Esophagus (tissue), 2 donors: ENCODE data around the gene VWA8. TPM values are rescaled to one million over a fixed set of nuclear protein-coding genes. Genes with fewer than 3 reads are reported as not detected.

Experiments
- H3K27ac ChIP-seq, 2 donors: one replicate each; pipeline ENCODE4 v1.5.1; 2013; ENCODE audit warnings: low read depth in 2 of 2, mild to moderate bottlenecking in 2 of 2, inconsistent platforms in 1 of 2, low read length in 1 of 2, moderate library complexity in 1 of 2
- H3K27me3 ChIP-seq, 2 donors: one replicate each; pipeline ENCODE4 v1.6.1; 2013; ENCODE audit warnings: low read length in 2 of 2, control low read depth in 1 of 2, mild to moderate bottlenecking in 1 of 2; ENCODE audit not compliant: insufficient read depth in 2 of 2, control insufficient read depth in 1 of 2
- H3K36me3 ChIP-seq, 2 donors: one replicate each; pipeline ENCODE4 v1.6.1; 2013; ENCODE audit warnings: low read length in 1 of 2; ENCODE audit not compliant: control insufficient read depth in 2 of 2, insufficient read depth in 2 of 2
- H3K4me1 ChIP-seq, 2 donors: one replicate each; pipeline ENCODE4 v1.6.1; 2013; ENCODE audit warnings: low read length in 1 of 2; ENCODE audit not compliant: control insufficient read depth in 2 of 2, insufficient read depth in 2 of 2
- H3K4me3 ChIP-seq, 2 donors: one replicate each; pipeline ENCODE4 v1.5.1; 2013; ENCODE audit warnings: low read length in 2 of 2, mild to moderate bottlenecking in 2 of 2, low read depth in 1 of 2, moderate library complexity in 1 of 2
- H3K9me3 ChIP-seq, 2 donors: one replicate each; pipeline ENCODE4 v1.6.1; 2013; ENCODE audit warnings: mild to moderate bottlenecking in 2 of 2, low read depth in 1 of 2, low read length in 1 of 2, moderate library complexity in 1 of 2; ENCODE audit not compliant: control insufficient read depth in 2 of 2, insufficient read depth in 1 of 2
- WGBS, 2 donors: extraction: QIAGEN DNeasy Blood & Tissue Kit; methylation state at CpG; one replicate each; pipeline ENCODE4 v1.1.7; 2013; 5-methylcytosine and 5-hydroxymethylcytosine counted together
- polyA plus RNA-seq, 2 donors: library from polyadenylated mRNA; stranded (reverse); fragments of 200-250 nt; gene quantifications; one replicate each; pipeline ENCODE4 v1.2.3, GENCODE V29; 2013
- donor health status: healthy with polysubstance abuse.
- donor health status: Bipolar disorder and iron deficiency.

VWA8 gene
- polyA plus RNA-seq, 2 donors, result 3.5 to 3.6 TPM

- WGBS, 2 donors, result 22 to 41% methylated on average over 1 of the region's 1 CpG
- no peaks in the 10 kb centered on the region for H3K4me1 ChIP-seq
- no peaks in the 10 kb centered on the region for H3K27me3 ChIP-seq
- no peaks in the 10 kb centered on the region for H3K9me3 ChIP-seq
- no peak overlapping the region for H3K27ac ChIP-seq
- no peaks in the 10 kb centered on the region for H3K36me3 ChIP-seq
- no peak overlapping the region for H3K4me3 ChIP-seq
These were observed 282.1 kb downstream of the VWA8 start for GRCh38 chr13:41678848-41679247.

- Histone ChIP-seq H3K27ac (no peak overlapping the region), H3K36me3 (no peaks in the 10 kb centered on the region), H3K9me3 (no peaks in the 10 kb centered on the region), H3K27me3 (no peaks in the 10 kb centered on the region), H3K4me3 (no peak overlapping the region), H3K4me1 (no peaks in the 10 kb centered on the region)
- WGBS, 2 donors, result 76 to 80% methylated on average over 3 of the region's 3 CpGs
These were observed 282.7 kb downstream of the VWA8 start for GRCh38 chr13:41678249-41678648.

- H3K9me3 ChIP-seq, result no peaks in the 10 kb centered on the region
- H3K4me1 ChIP-seq, result no peaks in the 10 kb centered on the region
- 85 to 89% methylated on average over 3 of the region's 3 CpGs for WGBS, 2 donors
- H3K27ac ChIP-seq, result no peak overlapping the region
- H3K27me3 ChIP-seq, result no peaks in the 10 kb centered on the region
- no peak overlapping the region for H3K4me3 ChIP-seq
- H3K36me3 ChIP-seq, result no peaks in the 10 kb centered on the region
These were observed 285.6 kb downstream of the VWA8 start for GRCh38 chr13:41675306-41675705.

GRCh38 chr13:41674246-41674645 lies 286.7 kb downstream of the VWA8 start:
- WGBS, 2 donors, result 47 to 50% methylated on average over 2 of the region's 2 CpGs
- H3K9me3 ChIP-seq, result no peaks in the 10 kb centered on the region
- no peak overlapping the region for H3K27ac ChIP-seq
- H3K27me3 ChIP-seq, result no peaks in the 10 kb centered on the region
- H3K36me3 ChIP-seq, result no peaks in the 10 kb centered on the region
- H3K4me1 ChIP-seq, result no peaks in the 10 kb centered on the region
- H3K4me3 ChIP-seq, result no peak overlapping the region

GRCh38 chr13:41673640-41674039 lies 287.3 kb downstream of the VWA8 start:
- no peaks in the 10 kb centered on the region for H3K9me3 ChIP-seq
- WGBS, 2 donors, result 82% methylated on average over 2 of the region's 2 CpGs

GRCh38 chr13:41670873-41671443 lies 290.0 kb downstream of the VWA8 start:
- no peak overlapping the region for H3K4me3 ChIP-seq
- no peaks in the 10 kb centered on the region for H3K27me3 ChIP-seq
- no peak overlapping the region for H3K27ac ChIP-seq
- H3K36me3 ChIP-seq, result no peaks in the 10 kb centered on the region
- no peaks in the 10 kb centered on the region for H3K9me3 ChIP-seq
- WGBS, 2 donors, result 83 to 89% methylated on average over 8 of the region's 8 CpGs
- H3K4me1 ChIP-seq, result no peaks in the 10 kb centered on the region

More at GRCh38 chr13:41673640-41674039, 287.3 kb downstream of the VWA8 start:
- no peak overlapping the region for H3K4me3 ChIP-seq
- H3K27ac ChIP-seq, result no peak overlapping the region
- H3K27me3 ChIP-seq, result no peaks in the 10 kb centered on the region
- H3K4me1 ChIP-seq, result no peaks in the 10 kb centered on the region
- H3K36me3 ChIP-seq, result no peaks in the 10 kb centered on the region

GRCh38 chr13:41668130-41668757 lies 292.7 kb downstream of the VWA8 start:
- H3K36me3 ChIP-seq, result no peaks in the 10 kb centered on the region
- H3K4me3 ChIP-seq, result no peak overlapping the region
- H3K4me1 ChIP-seq, result no peaks in the 10 kb centered on the region
- 16 to 23% methylated on average over 1 of the region's 1 CpG for WGBS, 2 donors
- no peaks in the 10 kb centered on the region for H3K27me3 ChIP-seq
- H3K9me3 ChIP-seq, result no peaks in the 10 kb centered on the region
- no peak overlapping the region for H3K27ac ChIP-seq

GRCh38 chr13:41666644-41667043 lies 294.3 kb downstream of the VWA8 start:
- no peaks in the 10 kb centered on the region for H3K27me3 ChIP-seq
- no peak overlapping the region for H3K4me3 ChIP-seq
- H3K9me3 ChIP-seq, result no peaks in the 10 kb centered on the region
- H3K27ac ChIP-seq, result no peak overlapping the region
- WGBS, 2 donors, result 88 to 91% methylated on average over 4 of the region's 4 CpGs
- H3K36me3 ChIP-seq, result no peaks in the 10 kb centered on the region
- no peaks in the 10 kb centered on the region for H3K4me1 ChIP-seq

GRCh38 chr13:41660411-41660810 lies 300.5 kb downstream of the VWA8 start:
- no peak overlapping the region for H3K4me3 ChIP-seq
- WGBS, 2 donors, result 92% methylated on average over 2 of the region's 2 CpGs
- H3K36me3 ChIP-seq, result no peaks in the 10 kb centered on the region
- no peaks in the 10 kb centered on the region for H3K4me1 ChIP-seq
- no peaks in the 10 kb centered on the region for H3K27me3 ChIP-seq
- H3K27ac ChIP-seq, result no peak overlapping the region
- no peaks in the 10 kb centered on the region for H3K9me3 ChIP-seq

GRCh38 chr13:41658057-41658661 lies 302.8 kb downstream of the VWA8 start:
- no peak overlapping the region for H3K4me3 ChIP-seq
- no peak overlapping the region for H3K27ac ChIP-seq
- no peaks in the 10 kb centered on the region for H3K4me1 ChIP-seq
- H3K9me3 ChIP-seq, result no peaks in the 10 kb centered on the region
- H3K36me3 ChIP-seq, result no peaks in the 10 kb centered on the region
- WGBS, 2 donors, result 71 to 75% methylated on average over 7 of the region's 7 CpGs
- H3K27me3 ChIP-seq, result no peaks in the 10 kb centered on the region
